Activated gamma-delta T cell treated with anti-CD3 and anti-CD28 coated beads, Interleukin-2, amount 50 U/mL, for 16 hours (primary cell): ENCODE results near the gene EEPD1.
"Not testable (repeated sequence)": the region's sequence is repeated elsewhere in the genome, so short reads cannot be mapped to it uniquely, and the experiment has no call there.

Source experiments
- DNase-seq: peaks from one replicate; pipeline ENCODE4 v3.0.0-alpha.2; 2020; ENCODE audit warnings: low read depth

Gene EEPD1

GRCh38 chr7:36152756-36153570 is at the start of gene EEPD1:
Gene EEPD1 (plus strand): TSS chr7:36153254. CDS start chr7:36154325, 1,071 bp downstream.
- peak; percentile 100 for DNase-seq

- no peak for DNase-seq
These were observed 49.1 kb upstream of the EEPD1 start for GRCh38 chr7:36103837-36104561.

GRCh38 chr7:36106972-36107908 is 45.8 kb upstream of the EEPD1 start:
- DNase-seq: not testable (repeated sequence)

DNA sequence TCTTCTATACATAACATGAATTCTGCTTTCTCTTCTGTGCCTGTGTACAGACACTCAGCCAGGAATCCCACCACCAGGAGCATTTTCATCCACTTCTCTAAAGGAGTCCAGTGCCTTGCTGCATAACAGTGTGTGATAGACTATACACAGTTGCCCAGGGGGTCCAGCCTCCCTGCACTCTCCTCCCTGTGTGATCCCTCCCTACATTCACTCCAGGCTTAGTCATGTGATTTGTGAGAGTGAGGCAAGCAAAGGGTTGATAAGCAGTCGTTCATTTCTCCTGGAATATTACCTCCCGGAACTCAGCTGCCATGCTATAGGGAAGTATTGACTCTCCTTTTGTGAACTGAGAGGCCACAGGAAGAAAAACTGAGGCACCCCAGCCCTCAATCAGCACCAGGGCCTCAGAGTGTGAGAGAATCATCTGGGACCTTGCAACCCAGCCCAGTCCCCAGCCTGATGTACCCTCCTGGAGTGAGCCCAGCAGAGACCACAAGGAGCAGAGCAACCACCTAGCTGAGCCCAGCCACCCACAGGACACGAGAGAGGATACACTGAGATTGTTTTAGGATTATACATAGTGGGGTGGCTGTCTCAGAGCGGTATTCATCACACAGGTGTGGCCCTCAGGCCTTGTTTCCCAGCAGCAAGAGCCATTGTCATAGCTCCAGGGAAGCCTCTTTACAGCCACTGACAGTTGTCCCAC is 45.0 kb upstream of the EEPD1 start:
- no peak for DNase-seq

- no peak for DNase-seq
These were observed 43.9 kb upstream of the EEPD1 start for GRCh38 chr7:36109013-36109627.

GRCh38 chr7:36110584-36110983 is 42.5 kb upstream of the EEPD1 start:
- DNase-seq: no peak

- DNase-seq: no peak
These were observed 40.1 kb upstream of the EEPD1 start for GRCh38 chr7:36112969-36113368.

GRCh38 chr7:36114355-36114754 is 38.7 kb upstream of the EEPD1 start:
- no peak for DNase-seq

DNA sequence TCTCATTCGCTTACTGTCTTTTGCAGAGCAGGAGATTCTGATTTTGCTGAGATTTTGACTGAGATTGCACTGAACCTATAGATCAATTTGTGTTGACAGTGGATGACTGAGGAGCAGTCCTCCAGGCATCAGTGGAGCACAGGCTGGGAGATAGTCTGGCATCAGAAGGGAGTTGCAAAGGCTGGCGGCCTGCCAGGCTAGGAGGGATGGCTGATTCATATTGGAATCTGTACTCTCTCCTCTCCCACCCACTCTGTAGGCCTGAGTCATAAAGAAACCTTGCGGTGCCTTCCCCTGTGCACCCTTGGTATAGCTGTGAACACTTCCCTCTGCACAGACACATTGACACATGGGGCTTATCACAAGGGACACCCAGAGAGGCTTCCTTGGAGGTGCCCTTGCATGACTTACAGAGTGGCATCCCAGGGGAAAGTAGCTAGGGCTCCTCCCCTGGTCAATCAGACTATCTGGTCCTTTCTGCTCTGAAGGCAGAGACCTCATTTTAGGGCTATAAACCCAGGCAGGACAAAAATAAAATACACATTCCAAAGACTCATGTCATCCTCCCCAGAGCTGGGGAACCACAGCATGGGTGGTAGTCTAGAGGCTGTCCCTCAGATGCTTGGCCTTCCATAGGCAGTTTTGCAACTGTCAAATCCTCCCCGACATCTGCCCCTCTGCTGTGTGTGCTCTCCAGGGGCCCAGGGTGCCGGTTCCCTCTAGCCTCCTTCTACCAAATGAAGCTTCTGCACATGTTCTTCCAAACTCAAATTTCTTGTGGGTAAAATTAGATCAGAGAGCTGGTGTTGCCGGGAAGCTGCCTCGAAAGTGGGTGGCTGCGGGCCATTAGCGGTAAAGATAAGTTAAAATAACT is 37.4 kb upstream of the EEPD1 start:
- peak; percentile 30 for DNase-seq

GRCh38 chr7:36116347-36117202 is 36.5 kb upstream of the EEPD1 start:
- DNase-seq: no peak

- no peak for DNase-seq
These were observed 35.7 kb upstream of the EEPD1 start for GRCh38 chr7:36117203-36117840.

DNA sequence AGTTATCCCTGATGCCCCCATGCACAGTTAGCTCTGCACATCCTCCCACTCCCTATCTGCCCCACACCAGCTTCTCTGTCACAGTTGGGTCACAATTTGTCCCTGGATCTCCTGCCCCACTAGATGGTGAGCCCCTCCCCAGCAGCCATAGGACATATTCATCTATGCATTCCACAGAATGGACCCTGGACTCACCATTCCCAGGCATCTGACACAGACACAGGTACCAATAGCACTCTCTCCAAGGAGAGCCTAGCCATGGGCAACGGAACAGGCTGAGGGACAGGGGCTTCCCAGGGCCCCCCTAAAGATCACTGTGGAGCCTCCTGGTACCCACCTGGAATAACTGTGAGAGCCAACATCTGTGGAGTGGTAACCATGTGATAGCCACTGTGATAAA is 34.7 kb upstream of the EEPD1 start:
- DNase-seq: no peak

DNA sequence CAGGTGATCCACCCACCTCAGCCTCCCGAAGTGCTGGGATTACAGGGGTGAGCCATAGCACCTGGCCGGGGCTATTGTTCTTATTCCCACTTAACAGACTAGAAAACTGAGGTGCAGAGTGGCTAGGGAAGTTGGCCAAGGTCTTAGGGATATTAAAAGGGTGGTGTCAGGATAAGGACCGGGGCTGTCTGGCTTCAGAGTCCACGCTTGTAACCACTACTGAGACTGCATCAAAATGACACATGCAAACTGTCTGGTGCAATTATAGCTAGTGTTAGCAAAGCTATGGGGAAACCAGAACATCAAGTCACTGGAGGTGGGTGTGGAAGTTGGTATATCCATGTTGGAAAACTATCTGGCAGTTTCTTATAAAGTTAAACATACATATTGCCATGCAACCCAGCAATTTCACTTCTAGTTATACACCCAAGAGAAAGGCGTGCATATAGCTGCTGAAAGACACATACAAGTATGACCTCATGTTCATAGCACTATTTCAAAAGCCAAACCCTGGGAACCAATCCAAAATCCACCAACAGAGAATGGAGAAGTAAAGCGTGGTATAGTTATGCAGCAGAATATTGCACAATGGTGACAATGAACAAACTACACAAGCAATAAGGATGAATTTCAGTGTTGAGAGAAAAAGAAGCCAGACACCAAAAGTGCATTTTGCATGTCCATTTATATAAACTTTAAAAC is 33.9 kb upstream of the EEPD1 start:
- no peak for DNase-seq

GRCh38 chr7:36119983-36120646 is 32.9 kb upstream of the EEPD1 start:
- not testable (repeated sequence) for DNase-seq

GRCh38 chr7:36125630-36126029 is 27.4 kb upstream of the EEPD1 start:
- not testable (repeated sequence) for DNase-seq

DNA sequence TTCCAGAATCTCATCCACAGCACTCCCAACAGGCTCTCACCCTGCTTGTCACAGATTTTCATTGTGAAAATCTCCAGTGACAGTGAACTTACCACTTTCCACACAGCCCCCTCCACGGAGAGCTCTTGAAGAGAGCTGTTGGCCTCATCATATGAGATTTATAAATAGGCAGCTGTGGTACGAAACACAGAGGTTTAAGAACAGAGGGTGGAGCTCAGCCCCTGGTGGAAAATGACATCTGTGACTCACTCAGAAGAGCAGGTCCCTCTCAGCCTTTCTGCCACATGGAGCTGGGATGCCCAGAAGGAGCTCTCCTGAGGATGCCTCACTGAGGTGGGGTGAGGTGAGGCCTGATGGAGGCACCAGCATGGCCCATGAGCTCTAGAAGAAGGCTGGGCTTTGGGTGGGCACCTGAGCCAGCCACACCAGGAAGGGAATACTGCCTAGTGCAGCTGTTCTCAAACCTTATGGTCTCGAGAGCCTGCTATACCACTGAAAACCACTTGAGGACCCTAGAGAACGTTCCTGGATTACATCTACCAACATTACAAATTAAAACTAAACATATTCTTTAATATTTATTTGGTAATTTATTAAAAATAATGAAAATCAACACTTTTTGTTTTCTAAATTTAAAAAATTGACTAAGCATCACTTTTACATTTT is 25.8 kb upstream of the EEPD1 start:
- no peak for DNase-seq
